IPS DF 6.9 (cell line): Measurements from ENCODE around the gene AGXT.

ENCODE experiments used
- DNase-seq: peaks from one replicate; pipeline ENCODE4 v3.0.0-alpha.2; 2013; ENCODE audit warnings: low read depth, low spot score
- H3K27ac ChIP-seq: one replicate; pipeline ENCODE4 v1.5.1; 2013; ENCODE audit warnings: low read length, control low read depth
- H3K27me3 ChIP-seq: 2 replicates; pipeline ENCODE4 v1.6.1; 2013; ENCODE audit warnings: mild to moderate bottlenecking, low read length; ENCODE audit not compliant: control insufficient read depth, insufficient read depth
- H3K36me3 ChIP-seq: 2 replicates; pipeline ENCODE4 v1.6.1; 2013; ENCODE audit warnings: low read length; ENCODE audit not compliant: control insufficient read depth, insufficient read depth
- H3K4me1 ChIP-seq: 2 replicates; pipeline ENCODE4 v1.6.1; 2013; ENCODE audit warnings: low read length; ENCODE audit not compliant: control insufficient read depth, insufficient read depth
- H3K4me3 ChIP-seq: 2 replicates; pipeline ENCODE4 v1.5.1; 2013; ENCODE audit warnings: mild to moderate bottlenecking, low read length
- H3K9me3 ChIP-seq: 2 replicates; pipeline ENCODE4 v1.6.1; 2013; ENCODE audit warnings: low read length, inconsistent platforms; ENCODE audit not compliant: control insufficient read depth, insufficient read depth
- WGBS: extraction: QIAGEN DNeasy Blood & Tissue Kit; methylation state at CpG from one replicate; pipeline ENCODE4 v1.1.7; 2013; ENCODE audit warnings: mixed read lengths, missing lambda C conversion rate; ENCODE audit not compliant: insufficient read length, insufficient coverage; 5-methylcytosine and 5-hydroxymethylcytosine counted together

Gene AGXT

GRCh38 chr2:240886678-240887609, 18.3 kb downstream of the AGXT start:
- Histone ChIP-seq H3K36me3 (no peaks in the 10 kb centered on the region; the same call in 1 of the 2 replicates), H3K9me3 (no peaks in the 10 kb centered on the region), H3K27ac (no peak overlapping the region), H3K4me1 (peaks cover 2% of the 10 kb centered on the region; the same call in 1 of the 2 replicates), H3K4me3 (no peak overlapping the region), H3K27me3 (no peaks in the 10 kb centered on the region)
- no peak for DNase-seq
- WGBS: no CpG with 5 or more reads among the region's 18 CpGs

DNA sequence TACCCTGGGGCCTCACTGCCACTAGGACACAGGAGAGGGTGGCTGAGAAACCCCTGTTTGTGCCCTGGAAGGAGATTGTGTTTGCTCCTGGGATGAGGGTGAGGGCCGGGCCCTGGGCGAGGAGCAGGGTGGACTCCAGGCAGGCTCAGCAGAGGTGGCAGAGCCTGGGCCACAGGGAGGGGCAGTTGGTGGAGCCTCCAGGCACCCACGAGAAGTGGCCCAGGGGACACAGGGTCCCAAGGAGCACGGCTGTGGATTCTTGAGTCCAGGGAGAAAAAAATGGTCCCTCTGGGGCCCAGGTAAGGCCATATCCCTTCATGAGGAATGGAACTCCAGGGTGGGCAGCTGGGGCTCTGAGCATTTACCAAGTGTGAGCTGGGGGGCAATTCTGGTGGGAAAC, 19.0 kb downstream of the AGXT start:
- H3K4me3 ChIP-seq: no peak overlapping the region
- WGBS: no CpG with 5 or more reads among the region's 4 CpGs
- no peak overlapping the region for H3K27ac ChIP-seq

GRCh38 chr2:240888130-240888889, 19.7 kb downstream of the AGXT start:
- no CpG with 5 or more reads among the region's 37 CpGs for WGBS
- Histone ChIP-seq H3K9me3 (no peaks in the 10 kb centered on the region), H3K27me3 (no peaks in the 10 kb centered on the region), H3K36me3 (no peaks in the 10 kb centered on the region; the same call in 1 of the 2 replicates), H3K4me3 (no peak overlapping the region), H3K4me1 (peaks cover 2% of the 10 kb centered on the region; the same call in 1 of the 2 replicates), H3K27ac (no peak overlapping the region)
- no peak for DNase-seq

More for the DNA sequence above, 19.0 kb downstream of the AGXT start:
- no peak for DNase-seq
- H3K4me1 ChIP-seq: peaks cover 2% of the 10 kb centered on the region; the same call in 1 of the 2 replicates
- H3K27me3 ChIP-seq: no peaks in the 10 kb centered on the region
- no peaks in the 10 kb centered on the region; the same call in 1 of the 2 replicates for H3K36me3 ChIP-seq
- H3K9me3 ChIP-seq: no peaks in the 10 kb centered on the region

DNA sequence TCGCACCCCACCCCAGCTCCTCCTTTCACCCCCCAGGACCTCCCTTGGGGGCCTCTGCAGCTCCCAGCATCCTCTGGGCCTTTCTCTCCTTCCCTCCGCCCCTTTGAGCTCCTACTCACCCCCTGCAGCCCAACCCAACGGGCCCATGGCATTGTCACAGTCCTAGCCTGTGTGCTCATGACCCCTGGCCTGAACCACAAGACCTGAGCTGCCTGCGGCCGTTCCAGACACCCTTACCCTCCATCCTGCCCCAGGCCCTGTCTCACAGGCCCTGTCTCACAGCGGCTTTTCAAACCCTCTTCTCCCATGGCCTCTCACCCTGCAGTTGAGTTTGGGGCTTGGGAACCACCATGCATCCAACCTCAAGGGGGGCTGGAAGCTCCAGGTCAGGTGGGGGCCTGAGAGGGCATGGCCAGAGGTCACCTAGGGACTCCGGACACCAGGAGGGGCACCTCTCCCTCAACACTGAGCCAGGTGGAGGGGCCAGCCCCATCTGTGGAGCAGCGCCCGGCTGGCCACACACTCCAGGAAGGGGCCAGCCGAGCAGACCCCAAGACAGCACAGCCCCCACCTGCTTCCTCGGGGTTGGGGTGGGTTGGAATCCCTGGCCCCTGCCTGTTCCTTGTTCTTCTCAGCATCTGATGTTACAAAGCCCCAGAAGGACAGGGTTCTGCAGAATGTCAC, 20.4 kb downstream of the AGXT start:
- Histone ChIP-seq H3K36me3 (no peaks in the 10 kb centered on the region; the same call in 1 of the 2 replicates), H3K4me3 (no peak overlapping the region), H3K9me3 (no peaks in the 10 kb centered on the region), H3K27ac (no peak overlapping the region), H3K27me3 (no peaks in the 10 kb centered on the region), H3K4me1 (peaks cover 2% of the 10 kb centered on the region; the same call in 1 of the 2 replicates)
- WGBS: no CpG with 5 or more reads among the region's 11 CpGs
- DNase-seq: no peak

GRCh38 chr2:240889601-240890560, 21.3 kb downstream of the AGXT start:
- Histone ChIP-seq H3K27me3 (no peaks in the 10 kb centered on the region), H3K9me3 (no peaks in the 10 kb centered on the region), H3K36me3 (no peaks in the 10 kb centered on the region; the same call in 1 of the 2 replicates), H3K27ac (no peak overlapping the region), H3K4me3 (no peak overlapping the region), H3K4me1 (peaks cover 2% of the 10 kb centered on the region; the same call in 1 of the 2 replicates)
- no peak for DNase-seq
- WGBS: no CpG with 5 or more reads among the region's 38 CpGs

- peaks cover 2% of the 10 kb centered on the region; the same call in 1 of the 2 replicates for H3K4me1 ChIP-seq
- no peak overlapping the region for H3K4me3 ChIP-seq
- H3K36me3 ChIP-seq: no peaks in the 10 kb centered on the region; the same call in 1 of the 2 replicates
- WGBS: no CpG with 5 or more reads among the region's 14 CpGs
- no peaks in the 10 kb centered on the region for H3K9me3 ChIP-seq
- H3K27me3 ChIP-seq: no peaks in the 10 kb centered on the region
- DNase-seq: no peak
- no peak overlapping the region for H3K27ac ChIP-seq
Observed at GRCh38 chr2:240890691-240891090, 22.1 kb downstream of the AGXT start.

DNA sequence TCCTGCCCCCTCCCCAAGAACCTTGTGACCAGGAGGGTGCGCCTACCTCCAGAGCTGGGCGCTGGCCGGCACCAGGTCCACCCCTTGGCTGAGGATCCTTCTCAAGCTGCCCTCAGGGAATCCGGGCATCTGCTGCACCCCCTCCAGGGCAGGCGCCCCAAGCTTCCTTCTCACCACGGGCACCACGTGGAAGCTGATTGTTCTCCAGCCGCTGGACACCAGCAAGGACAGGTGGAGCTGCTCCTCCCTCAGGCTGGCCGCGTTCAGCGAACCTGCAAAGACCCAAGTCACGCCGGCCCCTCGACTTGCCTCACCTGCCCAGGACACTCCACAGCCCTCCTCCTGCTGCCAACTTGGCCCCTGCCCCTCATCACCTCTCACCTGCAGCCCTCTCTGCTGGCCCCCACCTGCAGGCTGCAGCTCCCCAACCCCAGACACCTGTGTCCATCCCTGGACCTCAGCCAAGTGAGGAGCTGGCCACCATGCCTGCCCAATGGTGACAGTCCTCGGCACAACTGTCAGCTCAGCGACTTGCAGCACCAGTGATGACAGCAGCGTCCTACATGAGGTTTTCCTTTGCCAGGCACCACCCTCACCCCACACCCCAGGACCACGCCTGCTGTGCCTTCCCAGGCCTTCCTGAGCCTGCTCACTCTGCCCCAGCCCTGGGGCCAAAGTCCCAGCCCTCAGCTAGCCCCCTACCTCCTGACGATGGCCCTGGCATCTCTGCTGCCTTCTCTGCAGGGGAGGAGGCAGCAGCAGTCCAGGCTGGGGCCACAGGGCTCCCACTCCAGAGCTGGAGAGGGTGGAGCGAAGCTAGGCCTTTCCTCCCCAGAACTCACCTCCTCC, 23.1 kb downstream of the AGXT start:
- WGBS: no CpG with 5 or more reads among the region's 20 CpGs
- no peaks in the 10 kb centered on the region; the same call in 1 of the 2 replicates for H3K36me3 ChIP-seq

GRCh38 chr2:240892356-240892755, 23.7 kb downstream of the AGXT start:
- Histone ChIP-seq H3K4me3 (no peak overlapping the region), H3K36me3 (no peaks in the 10 kb centered on the region; the same call in 1 of the 2 replicates), H3K4me1 (no peaks in the 10 kb centered on the region), H3K27me3 (no peaks in the 10 kb centered on the region), H3K9me3 (no peaks in the 10 kb centered on the region), H3K27ac (no peak overlapping the region)
- DNase-seq: no peak
- no CpG with 5 or more reads among the region's 9 CpGs for WGBS

More for the DNA sequence above, 23.1 kb downstream of the AGXT start:
- peaks cover 2% of the 10 kb centered on the region; the same call in 1 of the 2 replicates for H3K4me1 ChIP-seq
- no peak for DNase-seq
- no peak overlapping the region for H3K27ac ChIP-seq
- H3K9me3 ChIP-seq: no peaks in the 10 kb centered on the region
- H3K27me3 ChIP-seq: no peaks in the 10 kb centered on the region
- no peak overlapping the region for H3K4me3 ChIP-seq

- no CpG with 5 or more reads among the region's 12 CpGs for WGBS
- no peaks in the 10 kb centered on the region for H3K4me1 ChIP-seq
Observed at GRCh38 chr2:240892925-240893324, 24.3 kb downstream of the AGXT start.

More at GRCh38 chr2:240892925-240893324, 24.3 kb downstream of the AGXT start:
- H3K27me3 ChIP-seq: no peaks in the 10 kb centered on the region
- H3K9me3 ChIP-seq: no peaks in the 10 kb centered on the region
- DNase-seq: no peak
- no peak overlapping the region for H3K27ac ChIP-seq
- no peak overlapping the region for H3K4me3 ChIP-seq
- no peaks in the 10 kb centered on the region; the same call in 1 of the 2 replicates for H3K36me3 ChIP-seq
